CD4-positive, alpha-beta T cell treated with Interleukin-15 for 4 hours (primary cell): Measurements from ENCODE around the gene RABEP1.
"Not testable (repeated sequence)": the region's sequence is repeated elsewhere in the genome, so short reads cannot be mapped to it uniquely, and the experiment has no call there.

Source experiments
- DNase-seq: peaks from one replicate; pipeline ENCODE4 v3.0.0-alpha.2; 2020; ENCODE audit warnings: low spot score

RABEP1 gene

DNA sequence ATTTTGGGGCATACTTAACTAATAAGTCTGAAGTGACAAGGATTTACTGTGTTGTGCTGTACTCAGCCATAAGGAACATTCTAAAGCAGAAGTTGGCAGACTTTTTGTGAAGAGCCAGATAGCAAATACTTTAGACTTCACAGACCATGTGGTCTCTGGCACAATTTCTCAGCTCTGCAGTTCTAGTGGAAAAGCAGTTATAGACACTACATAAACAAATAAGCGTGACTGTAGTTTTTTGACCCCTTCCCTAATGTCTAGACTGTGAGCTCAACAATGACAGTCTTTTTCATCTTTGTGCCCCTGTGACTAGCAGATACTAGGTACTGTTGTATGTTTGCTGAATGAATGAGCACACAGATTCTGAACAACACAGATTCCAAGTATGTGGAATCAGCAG is 142.8 kb downstream of the RABEP1 start:
- DNase-seq, result no peak

DNA sequence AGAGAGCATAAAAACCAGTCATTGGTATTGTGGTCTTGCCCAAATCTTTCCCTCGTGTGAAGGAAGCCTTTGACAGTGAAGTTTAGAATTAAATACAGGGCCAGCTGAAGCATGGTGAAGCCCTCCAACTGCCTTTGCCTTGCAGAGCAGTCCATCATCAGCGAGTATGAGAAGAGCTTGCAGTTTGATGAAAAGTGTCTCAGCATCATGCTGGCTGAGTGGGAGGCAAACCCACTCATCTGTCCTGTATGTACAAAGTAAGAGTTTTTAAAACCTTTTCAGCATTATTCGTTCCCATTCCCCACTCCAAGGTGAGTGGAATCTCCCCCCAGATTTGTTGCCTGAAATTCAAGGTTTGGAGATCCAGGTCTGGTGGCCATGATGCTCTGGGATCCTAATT is 143.7 kb downstream of the RABEP1 start:
- DNase-seq, result no peak

DNA sequence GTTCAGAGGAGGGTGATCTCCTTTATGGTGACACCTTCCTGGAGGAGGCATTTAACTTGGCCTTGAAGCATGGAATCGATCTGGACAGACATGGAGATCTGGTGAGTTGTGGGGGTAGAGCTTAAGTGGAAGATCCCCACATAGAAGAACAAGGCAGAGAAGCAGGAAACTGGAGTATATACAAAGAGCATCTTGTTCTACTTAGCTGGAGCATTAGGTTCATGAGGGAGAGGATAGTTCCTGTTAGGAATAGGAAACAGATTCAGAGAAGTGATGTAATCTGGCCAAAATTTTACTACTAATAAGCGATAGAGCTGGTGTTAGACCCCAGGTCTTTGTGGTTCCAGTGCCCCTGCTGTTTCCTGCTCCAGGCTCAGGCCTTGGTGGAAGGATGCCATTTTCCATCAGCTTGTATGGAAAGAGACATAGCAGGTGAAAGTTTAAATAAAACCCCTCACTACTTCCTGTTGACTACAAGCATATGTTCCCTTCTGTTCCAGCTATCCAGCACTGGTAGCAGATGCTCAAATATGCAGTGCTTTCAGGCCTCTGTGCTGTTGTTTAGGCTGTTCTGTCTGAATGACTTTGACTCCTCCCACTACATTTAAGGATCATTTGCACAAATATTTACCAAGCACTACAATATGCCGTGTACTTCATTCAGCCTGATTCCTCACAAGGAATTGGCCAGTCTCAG is 147.3 kb downstream of the RABEP1 start:
- no peak for DNase-seq

DNA sequence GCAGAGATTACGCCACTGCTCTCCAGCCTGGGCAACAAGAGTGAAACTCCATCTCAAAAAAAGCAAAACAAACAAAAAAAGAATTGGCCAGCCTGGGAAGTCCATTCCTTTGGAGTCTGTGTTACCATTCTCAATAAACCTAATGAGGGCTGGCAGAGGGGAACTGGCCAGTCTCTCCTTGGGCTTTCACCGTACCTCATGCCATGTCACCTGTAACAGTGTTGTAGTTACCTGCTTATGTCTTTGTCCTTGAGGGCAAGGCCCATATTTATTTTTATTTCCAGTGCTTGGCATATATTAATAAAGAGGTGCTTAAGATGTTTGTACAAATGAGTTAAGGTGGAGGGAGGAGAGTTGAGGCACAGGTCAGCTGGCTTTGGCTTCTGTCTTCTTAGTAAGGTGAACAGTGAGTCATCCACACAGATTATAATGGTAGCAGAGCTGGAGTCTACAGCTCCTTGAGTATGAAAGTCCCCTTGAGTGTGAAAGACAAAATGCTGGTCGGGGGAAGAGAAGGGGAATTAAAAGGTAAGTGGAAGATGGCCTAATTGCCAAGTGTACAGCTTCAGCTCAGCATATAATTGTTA is 148.4 kb downstream of the RABEP1 start:
- no peak for DNase-seq

GRCh38 chr17:5431234-5431633 is 149.2 kb downstream of the RABEP1 start:
- DNase-seq, result not testable (repeated sequence)

DNA sequence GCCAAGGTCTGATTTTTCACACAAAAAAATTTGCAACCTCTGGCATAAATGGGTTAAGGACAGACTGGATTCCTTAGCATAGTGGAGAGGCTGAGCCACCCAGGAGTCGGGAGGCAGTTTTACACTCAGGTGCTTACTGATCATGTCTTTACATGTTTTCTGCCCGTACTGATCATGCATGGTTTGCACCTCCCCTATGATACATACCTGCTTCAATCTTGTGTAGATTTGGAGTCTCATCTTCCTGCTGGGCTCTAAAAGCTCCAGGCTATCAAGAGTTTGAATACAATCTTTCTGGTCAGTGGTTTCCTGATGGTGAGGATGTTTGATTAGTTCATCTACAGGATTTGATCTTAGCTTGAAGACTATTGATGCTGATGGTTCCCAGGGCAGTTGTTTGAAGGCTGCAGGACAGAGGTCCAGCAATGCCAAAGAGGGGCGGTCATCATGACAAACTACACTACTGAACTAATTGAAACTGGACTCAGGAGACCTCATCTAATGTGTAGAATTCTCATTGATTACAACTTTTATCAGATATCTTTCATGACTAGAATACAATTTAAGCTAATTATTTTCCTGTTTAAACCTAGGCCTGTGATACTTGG is 150.0 kb downstream of the RABEP1 start:
- DNase-seq, result no peak

- DNase-seq, result no peak
Measured at GRCh38 chr17:5434984-5435383, 152.9 kb downstream of the RABEP1 start.
